DOHH2 (cell line): ENCODE data around the gene PLCB4.

Experiments used
- H3F3A ChIP-seq: fragments of 200-600 bp; sonication (generic), shearing (Covaris generic); 2 replicates; pipeline ENCODE4 v1.6.0; 2016; ENCODE audit warnings: antibody characterized with exemption, mild to moderate bottlenecking; ENCODE audit not compliant: control insufficient read depth, insufficient read depth
- H3K27ac ChIP-seq: fragments of 200-600 bp; sonication (generic); 2 replicates; pipeline ENCODE4 v1.5.1; 2014; ENCODE audit warnings: low read depth, mild to moderate bottlenecking, low read length, moderate library complexity
- H3K27me3 ChIP-seq: fragments of 200-600 bp; sonication (generic); 2 replicates; pipeline ENCODE4 v1.6.1; 2014; ENCODE audit warnings: mild to moderate bottlenecking, low read length, mixed read lengths; ENCODE audit not compliant: control insufficient read depth
- H3K36me3 ChIP-seq: fragments of 200-600 bp; sonication (generic); 2 replicates; pipeline ENCODE4 v1.6.1; 2014; ENCODE audit warnings: mild to moderate bottlenecking, low read length, moderate library complexity, mixed read lengths; ENCODE audit not compliant: control insufficient read depth
- H3K4me1 ChIP-seq: fragments of 200-600 bp; sonication (generic); 2 replicates; pipeline ENCODE4 v1.6.1; 2014; ENCODE audit warnings: mild to moderate bottlenecking, low read length, mixed read lengths; ENCODE audit not compliant: control insufficient read depth
- H3K4me2 ChIP-seq: fragments of 200-600 bp; sonication (generic); 2 replicates; pipeline ENCODE4 v1.6.0; 2014; ENCODE audit warnings: mild to moderate bottlenecking, low read length, moderate library complexity
- H3K4me3 ChIP-seq: fragments of 200-600 bp; sonication (generic); 2 replicates; pipeline ENCODE4 v1.5.1; 2014; ENCODE audit warnings: mild to moderate bottlenecking, low read length, mixed read lengths
- H3K79me2 ChIP-seq: fragments of 200-600 bp; sonication (generic); 2 replicates; pipeline ENCODE4 v1.6.1; 2014; ENCODE audit warnings: mild to moderate bottlenecking, low read length, mixed read lengths; ENCODE audit not compliant: control insufficient read depth
- H3K9me2 ChIP-seq: fragments of 200-600 bp; sonication (generic); replicated peaks from 2 replicates; pipeline ENCODE4 v1.6.1; 2014; ENCODE audit warnings: mild to moderate bottlenecking, low read length, mixed read lengths; ENCODE audit not compliant: control insufficient read depth
- H3K9me3 ChIP-seq: fragments of 200-600 bp; sonication (generic); 2 replicates; pipeline ENCODE4 v1.6.1; 2014; ENCODE audit warnings: antibody characterized with exemption, low read length, mixed read lengths; ENCODE audit not compliant: control insufficient read depth, insufficient read depth
- H4K20me1 ChIP-seq: fragments of 200-600 bp; sonication (generic); 2 replicates; pipeline ENCODE4 v1.6.0; 2014; ENCODE audit warnings: low read depth, mild to moderate bottlenecking, antibody characterized with exemption, low read length, moderate library complexity; ENCODE audit not compliant: control insufficient read depth, insufficient read depth
- CTCF ChIP-seq: fragments of 200-600 bp; sonication (generic); IDR thresholded peaks from one replicate; pipeline ENCODE4 v1.5.1; 2014; ENCODE audit warnings: antibody characterized with exemption, mild to moderate bottlenecking, low read depth, low read length; ENCODE audit not compliant: poor library complexity, severe bottlenecking
- EZH2phosphoT487 ChIP-seq: fragments of 200-600 bp; sonication (generic); IDR thresholded peaks from 2 replicates; pipeline ENCODE4 v1.6.1; 2017; ENCODE audit warnings: borderline replicate concordance, mild to moderate bottlenecking, antibody characterized with exemption, low read length, moderate library complexity, mixed read lengths

PLCB4 gene

GRCh38 chr20:9475456-9475855 lies 406.6 kb downstream of the PLCB4 start:
- no peak overlapping the region for H3K27ac ChIP-seq
- H3K9me2 ChIP-seq: no peaks in the 10 kb centered on the region
- H4K20me1 ChIP-seq: no peaks in the 10 kb centered on the region
- H3K36me3 ChIP-seq: no peaks in the 10 kb centered on the region
- H3K9me3 ChIP-seq: no peaks in the 10 kb centered on the region
- H3K4me3 ChIP-seq: no peak overlapping the region
- H3F3A ChIP-seq: no peaks in the 10 kb centered on the region
- no peaks in the 10 kb centered on the region for H3K79me2 ChIP-seq
- TF ChIP-seq CTCF: no peak
- TF ChIP-seq EZH2phosphoT487: no peak
- no peaks in the 10 kb centered on the region for H3K4me1 ChIP-seq
- no peaks in the 10 kb centered on the region for H3K27me3 ChIP-seq
- no peak overlapping the region for H3K4me2 ChIP-seq

- Histone ChIP-seq H3K4me1 (no peaks in the 10 kb centered on the region), H4K20me1 (no peaks in the 10 kb centered on the region), H3K9me3 (no peaks in the 10 kb centered on the region), H3K9me2 (no peaks in the 10 kb centered on the region), H3K4me3 (no peak overlapping the region), H3K79me2 (no peaks in the 10 kb centered on the region), H3K4me2 (no peak overlapping the region), H3K36me3 (no peaks in the 10 kb centered on the region), H3F3A (no peaks in the 10 kb centered on the region), H3K27ac (no peak overlapping the region), H3K27me3 (no peaks in the 10 kb centered on the region)
- no peak for TF ChIP-seq EZH2phosphoT487
- TF ChIP-seq CTCF: no peak
These were observed 407.3 kb downstream of the PLCB4 start for GRCh38 chr20:9476174-9476573.

GRCh38 chr20:9476637-9477036 lies 407.8 kb downstream of the PLCB4 start:
- no peaks in the 10 kb centered on the region for H3K79me2 ChIP-seq
- H3K27ac ChIP-seq: no peak overlapping the region
- no peak overlapping the region for H3K4me2 ChIP-seq
- H4K20me1 ChIP-seq: no peaks in the 10 kb centered on the region
- H3K9me3 ChIP-seq: no peaks in the 10 kb centered on the region
- TF ChIP-seq EZH2phosphoT487: no peak
- TF ChIP-seq CTCF: no peak
- H3K9me2 ChIP-seq: no peaks in the 10 kb centered on the region
- H3K4me1 ChIP-seq: no peaks in the 10 kb centered on the region
- H3K4me3 ChIP-seq: no peak overlapping the region
- H3K27me3 ChIP-seq: no peaks in the 10 kb centered on the region
- H3F3A ChIP-seq: no peaks in the 10 kb centered on the region
- no peaks in the 10 kb centered on the region for H3K36me3 ChIP-seq

- Histone ChIP-seq H3K36me3 (no peaks in the 10 kb centered on the region), H3F3A (no peaks in the 10 kb centered on the region), H3K4me2 (no peak overlapping the region), H3K79me2 (no peaks in the 10 kb centered on the region), H3K9me2 (no peaks in the 10 kb centered on the region), H3K4me1 (peaks cover 3% of the 10 kb centered on the region), H3K9me3 (no peaks in the 10 kb centered on the region), H4K20me1 (no peaks in the 10 kb centered on the region), H3K27ac (no peak overlapping the region), H3K4me3 (no peak overlapping the region), H3K27me3 (no peaks in the 10 kb centered on the region)
- TF ChIP-seq CTCF (no peak), EZH2phosphoT487 (no peak)
These were observed 409.9 kb downstream of the PLCB4 start for GRCh38 chr20:9478771-9479170.
